ENCODE data around the gene ZBTB4. TPM values are rescaled to one million over a fixed set of nuclear protein-coding genes. Genes with fewer than 3 reads are reported as not detected.

Gene ZBTB4
- total RNA-seq, 2 experiments from 2014 or later = 3.5 to 3.9 TPM

DNA sequence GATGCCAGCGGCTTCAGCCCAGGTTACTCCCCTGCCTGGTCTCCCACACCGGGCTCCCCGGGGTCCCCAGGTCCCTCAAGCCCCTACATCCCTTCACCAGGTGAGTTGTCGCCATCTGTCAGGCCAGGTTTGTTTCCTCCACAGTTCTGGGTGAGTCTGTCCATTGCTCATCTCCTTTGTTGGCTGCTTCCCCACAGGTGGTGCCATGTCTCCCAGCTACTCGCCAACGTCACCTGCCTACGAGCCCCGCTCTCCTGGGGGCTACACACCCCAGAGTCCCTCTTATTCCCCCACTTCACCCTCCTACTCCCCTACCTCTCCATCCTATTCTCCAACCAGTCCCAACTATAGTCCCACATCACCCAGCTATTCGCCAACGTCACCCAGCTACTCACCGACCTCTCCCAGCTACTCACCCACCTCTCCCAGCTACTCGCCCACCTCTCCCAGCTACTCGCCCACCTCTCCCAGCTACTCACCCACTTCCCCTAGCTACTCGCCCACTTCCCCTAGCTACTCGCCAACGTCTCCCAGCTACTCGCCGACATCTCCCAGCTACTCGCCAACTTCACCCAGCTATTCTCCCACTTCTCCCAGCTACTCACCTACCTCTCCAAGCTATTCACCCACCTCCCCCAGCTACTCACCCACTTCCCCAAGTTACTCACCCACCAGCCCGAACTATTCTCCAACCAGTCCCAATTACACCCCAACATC is 33.6 kb upstream of the ZBTB4 start:
- Histone ChIP-seq H3K4me2 (ENCODE audit: low read length) (no peak overlapping the region), H3K27ac (ENCODE audit: low read depth, low read length, poor library complexity, severe bottlenecking) (no peak overlapping the region), H3K9me2 (ENCODE audit: insufficient read depth, low read length) (no peaks in the 10 kb centered on the region), H2AFZ (ENCODE audit: low read length) (no peak overlapping the region), H3K4me3 (ENCODE audit: low read depth, low read length, poor library complexity, severe bottlenecking) (no peak overlapping the region), H3K79me2 (ENCODE audit: insufficient read depth, low read depth, low read length) (no peaks in the 10 kb centered on the region), H4K20me1 (ENCODE audit: insufficient read depth, low read length) (0 out of 2 replicates have a peak, but pooled peaks cover 4% of the 10 kb centered on the region), H3K9me3 (ENCODE audit: low read length) (no peaks in the 10 kb centered on the region), H3K36me3 (ENCODE audit: insufficient read depth, low read length) (peaks cover 83% of the 10 kb centered on the region), H3K4me1 (ENCODE audit: insufficient read depth, low read length, poor library complexity, severe bottlenecking) (no peaks in the 10 kb centered on the region)
- no TSS peak for BruUV-seq (replicated peaks)
- no peak for DNase-seq (ENCODE audit: low spot score)
- no peak for TF ChIP-seq EZH2phosphoT487 (IDR thresholded peaks at IDR 0.05; ENCODE audit: borderline replicate concordance, low read depth, low read length)
- TF ChIP-seq, protein P1, sequence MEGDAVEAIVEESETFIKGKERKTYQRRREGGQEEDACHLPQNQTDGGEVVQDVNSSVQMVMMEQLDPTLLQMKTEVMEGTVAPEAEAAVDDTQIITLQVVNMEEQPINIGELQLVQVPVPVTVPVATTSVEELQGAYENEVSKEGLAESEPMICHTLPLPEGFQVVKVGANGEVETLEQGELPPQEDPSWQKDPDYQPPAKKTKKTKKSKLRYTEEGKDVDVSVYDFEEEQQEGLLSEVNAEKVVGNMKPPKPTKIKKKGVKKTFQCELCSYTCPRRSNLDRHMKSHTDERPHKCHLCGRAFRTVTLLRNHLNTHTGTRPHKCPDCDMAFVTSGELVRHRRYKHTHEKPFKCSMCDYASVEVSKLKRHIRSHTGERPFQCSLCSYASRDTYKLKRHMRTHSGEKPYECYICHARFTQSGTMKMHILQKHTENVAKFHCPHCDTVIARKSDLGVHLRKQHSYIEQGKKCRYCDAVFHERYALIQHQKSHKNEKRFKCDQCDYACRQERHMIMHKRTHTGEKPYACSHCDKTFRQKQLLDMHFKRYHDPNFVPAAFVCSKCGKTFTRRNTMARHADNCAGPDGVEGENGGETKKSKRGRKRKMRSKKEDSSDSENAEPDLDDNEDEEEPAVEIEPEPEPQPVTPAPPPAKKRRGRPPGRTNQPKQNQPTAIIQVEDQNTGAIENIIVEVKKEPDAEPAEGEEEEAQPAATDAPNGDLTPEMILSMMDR (conservative IDR thresholded peaks at IDR 0.05; ENCODE audit: low read length) = no peak
- ChIA-PET CTCF (ENCODE audit: unreplicated experiment) (interaction anchor here (0.5 to 3.2 kb wide), 3 partner anchors 26 to 78 kb away, joined by 3 to 18 read pairs (median 3); partner anchors contain the start of gene TMEM102), POLR2A (interaction anchor here (0.8 to 1.1 kb wide), 2 partner anchors 9 to 27 kb away, joined by 3 read pairs; no protein-coding TSS in a partner anchor)
- intact Hi-C loops (cut with micrococcal nuclease; ENCODE audit: unreplicated experiment) = no loop called here

DNA sequence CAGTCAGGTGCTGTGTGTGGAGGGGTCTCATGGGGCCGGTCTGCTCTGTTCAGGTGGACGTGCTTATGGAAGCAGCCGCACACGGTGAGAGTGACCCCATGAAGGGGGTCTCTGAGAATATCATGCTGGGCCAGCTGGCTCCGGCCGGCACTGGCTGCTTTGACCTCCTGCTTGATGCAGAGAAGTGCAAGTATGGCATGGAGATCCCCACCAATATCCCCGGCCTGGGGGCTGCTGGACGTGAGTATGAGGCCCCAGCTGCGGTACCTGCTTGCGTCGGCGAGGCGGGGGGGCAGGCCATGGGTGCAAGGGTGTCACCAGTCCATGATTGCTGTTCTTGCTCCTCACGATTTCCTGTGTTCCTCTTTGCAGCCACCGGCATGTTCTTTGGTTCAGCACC is 32.7 kb upstream of the ZBTB4 start:
- Histone ChIP-seq H3K4me1 (ENCODE audit: insufficient read depth, low read length, poor library complexity, severe bottlenecking) (no peaks in the 10 kb centered on the region), H3K4me2 (ENCODE audit: low read length) (no peak overlapping the region), H3K79me2 (ENCODE audit: insufficient read depth, low read depth, low read length) (no peaks in the 10 kb centered on the region), H3K27ac (ENCODE audit: low read depth, low read length, poor library complexity, severe bottlenecking) (no peak overlapping the region), H2AFZ (ENCODE audit: low read length) (no peak overlapping the region), H3K9me2 (ENCODE audit: insufficient read depth, low read length) (no peaks in the 10 kb centered on the region), H4K20me1 (ENCODE audit: insufficient read depth, low read length) (0 out of 2 replicates have a peak, but pooled peaks cover 4% of the 10 kb centered on the region), H3K36me3 (ENCODE audit: insufficient read depth, low read length) (peaks cover 92% of the 10 kb centered on the region), H3K4me3 (ENCODE audit: low read depth, low read length, poor library complexity, severe bottlenecking) (no peak overlapping the region), H3K9me3 (ENCODE audit: low read length) (no peaks in the 10 kb centered on the region)
- TF ChIP-seq EZH2phosphoT487 (IDR thresholded peaks at IDR 0.05; ENCODE audit: borderline replicate concordance, low read depth, low read length) = no peak
- TF ChIP-seq, protein P1 (conservative IDR thresholded peaks at IDR 0.05; ENCODE audit: low read length) = no peak
- intact Hi-C loops (cut with micrococcal nuclease; ENCODE audit: unreplicated experiment) = no loop called here
- ChIA-PET CTCF (ENCODE audit: unreplicated experiment) (no interaction called here), POLR2A (no interaction called here)
- no peak for DNase-seq (ENCODE audit: low spot score)
- no TSS peak for BruUV-seq (replicated peaks)

DNA sequence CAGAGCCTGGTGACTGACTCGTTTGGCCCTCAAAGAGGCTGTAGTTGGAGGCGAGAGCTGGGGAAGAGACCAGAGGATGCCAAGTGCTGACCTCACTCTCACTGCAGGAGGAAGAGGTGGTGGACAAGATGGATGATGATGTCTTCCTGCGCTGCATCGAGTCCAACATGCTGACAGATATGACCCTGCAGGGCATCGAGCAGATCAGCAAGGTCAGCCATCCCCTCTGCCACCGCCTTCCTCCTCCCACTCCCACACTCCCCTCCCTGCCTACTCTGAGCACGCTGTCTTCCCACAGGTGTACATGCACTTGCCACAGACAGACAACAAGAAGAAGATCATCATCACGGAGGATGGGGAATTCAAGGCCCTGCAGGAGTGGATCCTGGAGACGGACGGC is 31.7 kb upstream of the ZBTB4 start:
- Histone ChIP-seq H4K20me1 (ENCODE audit: insufficient read depth, low read length) (0 out of 2 replicates have a peak, but pooled peaks cover 4% of the 10 kb centered on the region), H3K36me3 (ENCODE audit: insufficient read depth, low read length) (peaks cover 98% of the 10 kb centered on the region), H3K9me2 (ENCODE audit: insufficient read depth, low read length) (no peaks in the 10 kb centered on the region), H3K4me2 (ENCODE audit: low read length) (no peak overlapping the region), H3K4me1 (ENCODE audit: insufficient read depth, low read length, poor library complexity, severe bottlenecking) (no peaks in the 10 kb centered on the region), H3K27ac (ENCODE audit: low read depth, low read length, poor library complexity, severe bottlenecking) (no peak overlapping the region), H2AFZ (ENCODE audit: low read length) (no peak overlapping the region), H3K79me2 (ENCODE audit: insufficient read depth, low read depth, low read length) (no peaks in the 10 kb centered on the region), H3K4me3 (ENCODE audit: low read depth, low read length, poor library complexity, severe bottlenecking) (no peak overlapping the region), H3K9me3 (ENCODE audit: low read length) (no peaks in the 10 kb centered on the region)
- BruUV-seq (replicated peaks) = no TSS peak
- DNase-seq (ENCODE audit: low spot score) = no peak
- TF ChIP-seq, protein P1 (conservative IDR thresholded peaks at IDR 0.05; ENCODE audit: low read length) = no peak
- no peak for TF ChIP-seq EZH2phosphoT487 (IDR thresholded peaks at IDR 0.05; ENCODE audit: borderline replicate concordance, low read depth, low read length)
- intact Hi-C loops (cut with micrococcal nuclease; ENCODE audit: unreplicated experiment) = no loop called here
- ChIA-PET POLR2A (interaction anchor here (0.6 kb wide), 1 partner anchor 94 kb away, joined by 7 read pairs; no protein-coding TSS in a partner anchor), CTCF (ENCODE audit: unreplicated experiment) (no interaction called here)
